Epithelial cell of proximal tubule (primary cell): Measurements from ENCODE around the gene SETD1B. TPM values are rescaled to one million over a fixed set of nuclear protein-coding genes. Genes with fewer than 3 reads are reported as not detected.

Source experiments
- DNase-seq: peaks from one replicate; pipeline ENCODE4 v3.0.0-alpha.2; 2011; ENCODE audit warnings: low read depth
- H3K4me3 ChIP-seq: 2 replicates; pipeline ENCODE4 v1.5.1; 2011; ENCODE audit warnings: low read depth, mild to moderate bottlenecking, low read length
- total RNA-seq: library from RNA; depleted of rRNA; stranded (reverse); fragments of >200 nt; gene quantifications from 2 replicates; pipeline ENCODE4 v1.2.3, GENCODE V29; 2015
- TF ChIP-seq, protein P1 (sequence below): conservative IDR thresholded peaks from 2 replicates; pipeline ENCODE4 v1.5.1; 2012; ENCODE audit warnings: low read depth, mild to moderate bottlenecking, low read length

Gene SETD1B
- total RNA-seq, 1 donor from 2014 or later: 5.2 TPM

DNA sequence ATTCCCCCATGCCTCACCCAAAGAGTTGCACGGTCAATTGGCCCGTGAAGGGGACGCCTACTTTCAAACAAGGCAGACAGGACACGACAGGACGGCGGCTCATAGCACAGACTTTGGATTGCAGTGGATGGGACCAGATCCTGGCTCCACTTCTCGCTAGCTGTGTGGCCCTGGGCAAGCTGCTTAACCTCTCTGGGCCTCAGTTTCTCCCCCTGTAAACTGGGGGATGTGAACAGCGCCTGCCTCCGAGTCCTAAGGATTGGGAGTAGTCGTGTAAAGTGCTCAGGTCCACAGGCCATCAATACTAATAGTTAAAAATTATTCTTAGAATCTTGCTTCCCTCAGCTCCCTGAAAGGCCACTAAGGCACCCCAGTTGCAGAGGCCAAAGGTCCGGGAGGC lies 23.4 kb upstream of the SETD1B start:
- DNase-seq: no peak
- TF ChIP-seq, protein P1, sequence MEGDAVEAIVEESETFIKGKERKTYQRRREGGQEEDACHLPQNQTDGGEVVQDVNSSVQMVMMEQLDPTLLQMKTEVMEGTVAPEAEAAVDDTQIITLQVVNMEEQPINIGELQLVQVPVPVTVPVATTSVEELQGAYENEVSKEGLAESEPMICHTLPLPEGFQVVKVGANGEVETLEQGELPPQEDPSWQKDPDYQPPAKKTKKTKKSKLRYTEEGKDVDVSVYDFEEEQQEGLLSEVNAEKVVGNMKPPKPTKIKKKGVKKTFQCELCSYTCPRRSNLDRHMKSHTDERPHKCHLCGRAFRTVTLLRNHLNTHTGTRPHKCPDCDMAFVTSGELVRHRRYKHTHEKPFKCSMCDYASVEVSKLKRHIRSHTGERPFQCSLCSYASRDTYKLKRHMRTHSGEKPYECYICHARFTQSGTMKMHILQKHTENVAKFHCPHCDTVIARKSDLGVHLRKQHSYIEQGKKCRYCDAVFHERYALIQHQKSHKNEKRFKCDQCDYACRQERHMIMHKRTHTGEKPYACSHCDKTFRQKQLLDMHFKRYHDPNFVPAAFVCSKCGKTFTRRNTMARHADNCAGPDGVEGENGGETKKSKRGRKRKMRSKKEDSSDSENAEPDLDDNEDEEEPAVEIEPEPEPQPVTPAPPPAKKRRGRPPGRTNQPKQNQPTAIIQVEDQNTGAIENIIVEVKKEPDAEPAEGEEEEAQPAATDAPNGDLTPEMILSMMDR: no peak

DNA sequence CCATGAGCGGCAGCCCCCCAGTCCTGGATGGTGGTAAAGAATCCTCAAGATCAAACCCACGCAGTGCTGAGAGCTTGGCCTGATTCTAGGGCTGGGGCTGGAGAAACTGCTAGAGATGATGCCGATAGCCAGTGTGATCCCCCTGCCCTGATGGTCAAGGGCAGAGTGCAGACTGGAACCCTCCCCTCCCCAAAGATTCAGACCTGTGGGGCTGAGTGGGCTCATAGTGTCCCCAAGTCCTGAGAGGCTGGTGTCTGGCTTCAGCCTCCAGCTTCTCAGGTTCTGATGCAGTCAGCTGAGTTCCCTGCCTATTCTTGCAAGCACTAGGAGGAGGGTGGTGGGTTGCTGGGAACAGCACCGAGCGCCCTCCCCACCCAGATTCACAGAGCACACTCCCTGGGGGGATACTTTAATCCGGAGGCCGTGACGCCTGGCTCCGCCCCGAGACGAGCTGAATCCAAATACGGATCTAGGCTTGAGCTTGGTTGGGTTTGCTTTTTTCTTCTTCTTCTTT lies 22.3 kb upstream of the SETD1B start:
- DNase-seq: no peak
- no peak overlapping the region for H3K4me3 ChIP-seq
- TF ChIP-seq, protein P1: no peak

More for the DNA sequence above, 23.4 kb upstream of the SETD1B start:
- H3K4me3 ChIP-seq: no peak overlapping the region

DNA sequence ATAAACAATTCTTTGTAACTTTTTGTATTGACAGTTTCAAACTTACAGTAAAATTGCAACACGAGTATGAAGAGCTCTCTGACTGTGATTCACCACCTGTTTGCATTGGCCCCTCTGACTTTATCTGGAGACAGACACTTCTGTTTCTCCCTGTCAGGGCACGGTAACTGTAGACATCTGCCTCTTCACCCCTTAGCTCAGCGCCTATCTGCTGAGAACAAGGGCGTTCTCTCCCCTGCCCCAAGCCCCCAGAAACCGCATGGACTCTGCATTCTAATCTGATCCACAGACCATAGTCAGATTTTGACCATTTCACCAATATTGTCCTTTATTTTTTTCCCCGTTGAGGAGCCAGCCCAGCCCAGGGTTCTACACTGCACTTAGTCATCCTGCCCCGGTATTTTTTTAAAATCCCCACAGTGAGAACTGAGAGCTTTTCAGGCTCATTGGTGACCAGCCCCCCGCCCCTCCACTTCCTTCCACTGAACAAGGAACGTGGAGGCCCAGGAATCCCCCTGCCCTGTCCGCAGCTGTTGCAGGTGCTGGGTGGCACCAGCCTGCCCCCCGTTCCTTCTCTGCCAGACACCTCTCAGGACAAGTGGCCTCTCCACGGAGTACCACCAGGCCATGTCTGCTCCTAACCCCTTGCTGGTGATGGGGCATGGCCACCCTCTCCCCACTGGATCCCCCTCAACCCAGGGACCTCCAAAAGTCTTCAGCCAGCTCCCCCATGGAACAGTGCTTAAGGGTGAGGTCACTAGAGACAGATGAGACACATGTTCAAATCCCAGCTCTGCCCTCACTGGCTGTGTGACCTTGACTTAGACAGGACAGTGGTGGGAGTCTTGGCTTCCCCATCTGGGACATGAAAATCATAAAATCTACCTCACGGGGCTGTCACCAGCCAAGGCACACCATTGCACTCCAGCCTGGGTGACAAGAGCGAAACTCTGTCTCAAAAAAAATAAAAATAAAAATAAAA lies 21.5 kb upstream of the SETD1B start:
- no peak for DNase-seq
- TF ChIP-seq, protein P1: no peak
- no peak overlapping the region for H3K4me3 ChIP-seq

DNA sequence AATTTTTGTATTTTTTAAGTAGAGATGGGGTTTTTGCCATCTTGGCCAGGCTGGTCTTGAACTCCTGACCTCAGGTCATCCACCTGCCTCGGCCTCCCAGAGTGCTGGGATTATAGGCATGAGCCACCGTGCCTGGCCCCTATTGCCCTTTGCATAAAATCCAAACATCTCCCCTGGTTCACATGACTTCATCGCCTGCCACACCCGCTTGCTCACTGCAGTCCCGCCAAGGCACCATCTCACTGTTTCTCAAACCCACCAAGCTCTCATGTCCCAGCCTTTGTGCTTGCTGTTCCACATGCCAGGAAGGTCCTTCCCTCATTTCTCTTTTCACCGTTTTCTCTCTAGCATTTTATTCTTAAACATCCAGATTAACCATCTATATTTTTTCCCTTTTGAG lies 20.0 kb upstream of the SETD1B start:
- H3K4me3 ChIP-seq: no peak overlapping the region
- TF ChIP-seq, protein P1: no peak
- DNase-seq: no peak

DNA sequence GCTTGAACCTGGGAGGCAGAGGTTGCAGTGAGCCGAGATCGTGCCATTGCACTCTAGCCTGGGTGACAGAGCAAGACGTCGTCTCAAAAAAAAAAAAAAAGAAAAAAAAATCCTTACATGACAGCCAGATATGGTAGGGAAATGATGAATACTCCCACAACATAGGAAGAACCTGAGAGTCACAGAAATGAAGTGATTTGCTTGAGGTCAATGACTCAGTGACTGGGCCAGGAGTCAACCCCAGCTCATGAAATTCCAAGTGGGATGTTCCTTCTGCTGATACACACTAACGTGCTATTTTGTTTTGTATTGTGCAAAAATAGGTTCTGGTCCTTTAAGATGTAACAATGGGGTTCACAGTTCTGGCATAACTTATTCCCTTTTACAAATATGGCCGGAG lies 19.3 kb upstream of the SETD1B start:
- no peak overlapping the region for H3K4me3 ChIP-seq
- DNase-seq: no peak
- TF ChIP-seq, protein P1: no peak

DNA sequence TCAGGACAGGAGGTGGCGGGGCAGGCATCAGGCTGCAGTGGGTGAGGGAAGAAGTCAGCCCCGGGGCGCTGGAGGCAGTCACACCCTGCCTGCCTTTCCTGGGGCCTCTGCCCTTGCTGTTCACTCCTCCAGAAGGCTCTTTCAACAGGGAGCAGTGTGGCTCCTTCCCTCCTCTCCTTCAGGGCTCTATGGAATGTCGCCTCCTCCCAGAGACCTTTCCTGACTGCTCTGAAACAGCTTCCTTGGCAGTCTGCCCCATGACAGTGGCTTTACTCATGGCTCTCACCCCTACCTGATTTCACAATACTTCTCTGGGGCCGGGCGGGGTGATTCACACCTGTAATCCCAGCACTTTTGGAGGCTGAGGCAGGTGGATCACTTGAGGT lies 17.4 kb upstream of the SETD1B start:
- TF ChIP-seq, protein P1: peak; percentile 9
- DNase-seq: peak; percentile 87
- no peak overlapping the region for H3K4me3 ChIP-seq
